ENCODE measurements around the gene C19orf81. TPM values are rescaled to one million over a fixed set of nuclear protein-coding genes. Genes with fewer than 3 reads are reported as not detected.
A peak's percentile ranks its signal among the peaks of the same experiment; 100 is the strongest.

C19orf81 gene
- total RNA-seq, 4 donors from 2014 or later: not detected

GRCh38 chr19:50676625-50677197 lies 27.5 kb downstream of the C19orf81 start:
- Histone ChIP-seq H3K27me3 (peaks cover 0 to 8% of the 10 kb centered on the region in 2 donors), H3K4me1 (no peaks in the 10 kb centered on the region), H3K27ac (no peak overlapping the region), H3K9me3 (peaks cover 0 to 11% (median 0%) of the 10 kb centered on the region in 4 donors), H3K4me3 (no peak overlapping the region), H3K36me3 (no peaks in the 10 kb centered on the region)
- DNase-seq (ENCODE audit: low spot score in 2 of 2): no peak
- WGBS, 2 donors: 65 to 77% methylated on average over 1 of the region's 1 CpG
- TF ChIP-seq POLR2A (IDR thresholded peaks at IDR 0.05) (no peak), CTCF (IDR thresholded peaks at IDR 0.05) (no peak), EP300 (IDR thresholded peaks at IDR 0.05) (no peak)

GRCh38 chr19:50677636-50678035 lies 28.4 kb downstream of the C19orf81 start:
- H3K9me3 ChIP-seq: peaks cover 0 to 11% (median 0%) of the 10 kb centered on the region in 4 donors
- TF ChIP-seq CTCF (IDR thresholded peaks at IDR 0.05) (no peak), POLR2A (IDR thresholded peaks at IDR 0.05) (no peak), EP300 (IDR thresholded peaks at IDR 0.05) (no peak)
- H3K4me3 ChIP-seq: no peak overlapping the region
- no peak for DNase-seq (ENCODE audit: low spot score in 2 of 2)
- no peak overlapping the region for H3K27ac ChIP-seq
- peaks cover 0 to 3% of the 10 kb centered on the region in 2 donors for H3K27me3 ChIP-seq
- H3K36me3 ChIP-seq: no peaks in the 10 kb centered on the region
- WGBS, 2 donors: 58 to 61% methylated on average over 5 of the region's 5 CpGs
- no peaks in the 10 kb centered on the region for H3K4me1 ChIP-seq

DNA sequence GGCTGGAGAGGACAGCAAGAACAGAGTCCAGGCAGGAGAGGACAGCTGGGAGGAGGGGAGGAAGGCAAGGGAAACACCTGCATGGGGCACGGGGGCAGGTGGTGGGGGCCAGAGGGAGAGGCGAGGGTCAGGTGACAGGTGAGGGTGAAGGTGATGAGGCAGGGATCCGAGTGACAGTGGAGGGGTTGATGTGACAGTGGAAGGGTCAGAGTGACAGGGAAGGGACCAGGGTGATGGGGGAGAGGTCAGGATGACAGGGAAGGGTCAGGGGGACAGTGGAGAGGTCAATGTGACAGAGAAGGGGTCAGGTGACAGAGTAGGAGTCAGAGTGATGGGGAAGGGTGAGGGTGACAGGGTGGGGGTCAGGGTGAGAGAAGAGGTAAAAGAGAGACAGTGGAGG lies 29.1 kb downstream of the C19orf81 start:
- DNase-seq (ENCODE audit: low spot score in 2 of 2): no peak
- TF ChIP-seq POLR2A (IDR thresholded peaks at IDR 0.05) (no peak), EP300 (IDR thresholded peaks at IDR 0.05) (no peak), CTCF (IDR thresholded peaks at IDR 0.05) (no peak)
- Histone ChIP-seq H3K4me3 (no peak overlapping the region), H3K9me3 (peaks cover 0 to 11% (median 0%) of the 10 kb centered on the region in 4 donors), H3K4me1 (no peaks in the 10 kb centered on the region), H3K27ac (no peak overlapping the region), H3K36me3 (no peaks in the 10 kb centered on the region), H3K27me3 (no peaks in the 10 kb centered on the region)
- 50 to 66% methylated on average over 3 of the region's 3 CpGs for WGBS, 2 donors

DNA sequence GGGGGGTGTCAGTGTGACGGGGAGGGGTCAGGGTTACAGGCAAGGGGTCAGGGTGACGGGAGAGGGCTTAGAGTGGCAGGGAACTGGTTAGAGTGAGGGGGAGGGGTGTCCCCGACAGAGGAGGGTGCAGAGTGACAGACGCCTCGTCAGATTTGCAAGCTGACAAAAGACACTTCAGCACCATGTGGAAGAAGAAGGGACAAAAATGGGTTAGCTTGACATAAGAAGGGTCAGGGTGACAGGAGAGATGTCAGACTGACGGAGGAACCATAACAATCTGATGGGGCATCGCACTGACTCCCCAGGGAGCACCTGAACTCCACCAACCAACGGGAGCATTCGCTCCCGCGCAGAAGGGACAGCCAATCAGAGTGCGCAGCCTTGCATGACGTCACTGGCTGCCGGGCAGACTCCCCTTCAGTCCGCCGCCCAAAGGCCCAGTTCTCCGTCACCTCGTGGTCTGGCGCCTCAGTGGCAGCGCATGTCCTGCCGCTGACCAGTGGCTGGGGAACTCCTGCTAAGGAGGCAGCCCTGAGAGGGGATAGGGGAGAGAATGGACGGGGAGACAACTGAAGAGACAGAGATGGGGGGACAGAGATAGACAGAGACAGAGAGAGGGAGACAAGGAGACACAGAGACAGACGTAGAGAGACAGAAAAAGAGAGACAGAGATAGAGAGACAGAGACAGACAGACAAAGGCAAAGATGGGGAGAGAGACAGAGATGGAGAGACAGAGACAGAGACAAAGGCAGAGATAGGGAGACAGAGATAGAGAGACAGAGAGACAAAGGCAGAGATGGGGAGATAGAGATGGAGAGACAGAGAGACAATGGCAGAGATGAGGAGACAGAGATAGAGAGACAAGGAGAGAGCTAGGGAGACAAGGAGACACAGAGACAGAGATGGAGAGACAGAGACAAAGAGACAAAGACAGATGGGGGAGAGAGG lies 30.2 kb downstream of the C19orf81 start:
- TF ChIP-seq POLR2A (IDR thresholded peaks at IDR 0.05) (no peak), EP300 (IDR thresholded peaks at IDR 0.05) (no peak), CTCF (IDR thresholded peaks at IDR 0.05) (no peak)
- 11 to 18% methylated on average over 23 of the region's 23 CpGs for WGBS, 2 donors
- no peaks in the 10 kb centered on the region for H3K27me3 ChIP-seq

More for the DNA sequence above, 30.2 kb downstream of the C19orf81 start:
- Histone ChIP-seq H3K27ac (no peak overlapping the region), H3K9me3 (peaks cover 0 to 11% (median 0%) of the 10 kb centered on the region in 4 donors), H3K4me1 (no peaks in the 10 kb centered on the region), H3K4me3 (no peak overlapping the region), H3K36me3 (no peaks in the 10 kb centered on the region)
- peak; percentile 46 to 70 for DNase-seq (ENCODE audit: low spot score in 2 of 2)
